ENCODE data around the gene NISCH. TPM values are rescaled to one million over a fixed set of nuclear protein-coding genes. Genes with fewer than 3 reads are reported as not detected.

The NISCH gene
- total RNA-seq, 1 donor from 2014 or later: 89.5 TPM

- TF ChIP-seq CTCF (IDR thresholded peaks at IDR 0.05): no peak
- ATAC-seq (ENCODE audit: low read depth): no peak
- intact Hi-C loops (cut with micrococcal nuclease): loop anchor here (5.0 to 10.0 kb wide), 8 partner anchors 240 to 1147 kb away; partner anchors contain the start of genes ACY1, DUSP7, ITIH1 and MANF
- Mint-ChIP-seq H3K4me3 (peak overlapping the region; percentile 79), H3K27me3 (no peaks in the 10 kb centered on the region), H3K4me1 (peaks cover 42% of the 10 kb centered on the region), H3K36me3 (ENCODE audit: low read depth) (peaks cover 17% of the 10 kb centered on the region), H3K27ac (no peak overlapping the region), H3K9me3 (no peaks in the 10 kb centered on the region)
- DNase-seq: no peak
- ChIA-PET CTCF (no interaction called here), POLR2A (no interaction called here)
Observed at GRCh38 chr3:52534281-52535183, 79.1 kb downstream of the NISCH start.

GRCh38 chr3:52535411-52536111 is 80.2 kb downstream of the NISCH start:
- CTCF ChIA-PET: interaction anchor here (0.8 to 1.2 kb wide), 2 partner anchors 9 to 123 kb away, joined by 3 to 4 read pairs; no protein-coding TSS in a partner anchor
- H3K4me3 Mint-ChIP-seq: peak overlapping the region; percentile 98
- peaks cover 19% of the 10 kb centered on the region for H3K36me3 Mint-ChIP-seq (ENCODE audit: low read depth)
- no peaks in the 10 kb centered on the region for H3K27me3 Mint-ChIP-seq
- intact Hi-C loops (cut with micrococcal nuclease): loop anchor here (1.0 to 10.0 kb wide), 11 partner anchors 63 to 1148 kb away; partner anchors contain the start of genes ACY1, DUSP7, GNL3 and ITIH1
- ATAC-seq (ENCODE audit: low read depth) (no peak), DNase-seq (no peak)
- H3K4me1 Mint-ChIP-seq: peaks cover 42% of the 10 kb centered on the region
- H3K9me3 Mint-ChIP-seq: no peaks in the 10 kb centered on the region
- no peak for TF ChIP-seq CTCF (IDR thresholded peaks at IDR 0.05)
- peak overlapping the region; percentile 96 for H3K27ac Mint-ChIP-seq
- POLR2A ChIA-PET: interaction anchor here (0.7 to 1.3 kb wide), 12 partner anchors 9 to 1151 kb away, joined by 3 to 5 read pairs (median 3); partner anchors contain the start of genes GLYCTK, GNL3, MANF and PBRM1

- Mint-ChIP-seq H3K27ac (peak overlapping the region; percentile 96), H3K27me3 (no peaks in the 10 kb centered on the region), H3K4me3 (peak overlapping the region; percentile 98), H3K36me3 (ENCODE audit: low read depth) (peaks cover 24% of the 10 kb centered on the region), H3K9me3 (no peaks in the 10 kb centered on the region), H3K4me1 (peaks cover 42% of the 10 kb centered on the region)
- no peak for TF ChIP-seq CTCF (IDR thresholded peaks at IDR 0.05)
- CTCF ChIA-PET: interaction anchor here (0.8 to 1.2 kb wide), 2 partner anchors 9 to 124 kb away, joined by 3 to 4 read pairs; no protein-coding TSS in a partner anchor
- POLR2A ChIA-PET: interaction anchor here (0.7 to 1.3 kb wide), 12 partner anchors 9 to 1151 kb away, joined by 3 to 5 read pairs (median 3); partner anchors contain the start of genes GLYCTK, GNL3, MANF and PBRM1
- DNase-seq: no peak
- intact Hi-C loops (cut with micrococcal nuclease): loop anchor here (1.0 to 10.0 kb wide), 11 partner anchors 63 to 1149 kb away; partner anchors contain the start of genes ACY1, DUSP7, GNL3 and ITIH1
- no peak for ATAC-seq (ENCODE audit: low read depth)
Observed at GRCh38 chr3:52536112-52536368, 80.6 kb downstream of the NISCH start.

- peak within 1 kb of the TSS; percentile 96 for H3K27ac Mint-ChIP-seq
- H3K4me3 Mint-ChIP-seq: peak within 1 kb of the TSS; percentile 98
- intact Hi-C loops (cut with micrococcal nuclease): loop anchor here (1.0 to 10.0 kb wide), 11 partner anchors 64 to 1149 kb away; partner anchors contain the start of genes ACY1, DUSP7, GNL3 and ITIH1
- peaks cover 42% of the 10 kb centered on the region for H3K4me1 Mint-ChIP-seq
- H3K9me3 Mint-ChIP-seq: no peaks in the 10 kb centered on the region
- CTCF ChIA-PET: interaction anchor here (0.8 to 1.2 kb wide), 2 partner anchors 8 to 124 kb away, joined by 3 to 4 read pairs; no protein-coding TSS in a partner anchor
- H3K27me3 Mint-ChIP-seq: no peaks in the 10 kb centered on the region
- peaks cover 29% of the 10 kb centered on the region for H3K36me3 Mint-ChIP-seq (ENCODE audit: low read depth)
- DNase-seq (peak; percentile 92), ATAC-seq (ENCODE audit: low read depth) (peak; percentile 87)
- TF ChIP-seq CTCF (IDR thresholded peaks at IDR 0.05): no peak
- POLR2A ChIA-PET: interaction anchor here (0.5 to 1.3 kb wide), 12 partner anchors 9 to 1152 kb away, joined by 3 to 5 read pairs (median 3); partner anchors contain the start of genes GLYCTK, GNL3, MANF and PBRM1
Observed at GRCh38 chr3:52536369-52537164, 81.2 kb downstream of the NISCH start, which contains the start of gene UQCC5. TSS of gene UQCC5 (plus strand) at chr3:52536605. CDS start at chr3:52536756, 151 bp downstream.
